Chondrocyte (in vitro differentiated cells): ENCODE data around the gene SUFU. TPM values are rescaled to one million over a fixed set of nuclear protein-coding genes. Genes with fewer than 3 reads are reported as not detected.
A peak's percentile ranks its signal among the peaks of the same experiment; 100 is the strongest.

Experiments used
- DNase-seq: peaks from one replicate; pipeline ENCODE4 v3.0.0; 2021; ENCODE audit warnings: mixed read lengths, low spot score
- H3K27ac Mint-ChIP-seq: one replicate; pipeline ENCODE4 v1.8.0; 2021; ENCODE audit warnings: mild to moderate bottlenecking, moderate library complexity, mixed read lengths; ENCODE audit not compliant: unreplicated experiment
- H3K27me3 Mint-ChIP-seq: 2 replicates; pipeline ENCODE4 v1.8.0; 2021; ENCODE audit warnings: low read depth, mixed read lengths
- H3K36me3 Mint-ChIP-seq: 2 replicates; pipeline ENCODE4 v1.8.0; 2021; ENCODE audit warnings: low read depth, mixed read lengths
- H3K4me1 Mint-ChIP-seq: 2 replicates; pipeline ENCODE4 v1.8.0; 2021; ENCODE audit warnings: low read depth, mild to moderate bottlenecking, mixed read lengths
- H3K4me3 Mint-ChIP-seq: one replicate; pipeline ENCODE4 v1.8.0; 2021; ENCODE audit warnings: mild to moderate bottlenecking, moderate library complexity, mixed read lengths; ENCODE audit not compliant: unreplicated experiment
- H3K9me3 Mint-ChIP-seq: 2 replicates; pipeline ENCODE4 v1.8.0; 2021; ENCODE audit warnings: low read depth, mixed read lengths
- total RNA-seq: library from RNA; stranded (reverse); gene quantifications from 3 replicates; pipeline ENCODE4 v1.2.1, GENCODE V29; 2021
- TF ChIP-seq, protein P1 (sequence below): fragments of 200-600 bp; sonication (generic); IDR thresholded peaks from 2 replicates; pipeline ENCODE4 v1.5.0; 2021; ENCODE audit warnings: antibody characterized with exemption, mild to moderate bottlenecking, moderate library complexity

The SUFU gene
- total RNA-seq, 1 donor from 2014 or later: 15.5 TPM

DNA sequence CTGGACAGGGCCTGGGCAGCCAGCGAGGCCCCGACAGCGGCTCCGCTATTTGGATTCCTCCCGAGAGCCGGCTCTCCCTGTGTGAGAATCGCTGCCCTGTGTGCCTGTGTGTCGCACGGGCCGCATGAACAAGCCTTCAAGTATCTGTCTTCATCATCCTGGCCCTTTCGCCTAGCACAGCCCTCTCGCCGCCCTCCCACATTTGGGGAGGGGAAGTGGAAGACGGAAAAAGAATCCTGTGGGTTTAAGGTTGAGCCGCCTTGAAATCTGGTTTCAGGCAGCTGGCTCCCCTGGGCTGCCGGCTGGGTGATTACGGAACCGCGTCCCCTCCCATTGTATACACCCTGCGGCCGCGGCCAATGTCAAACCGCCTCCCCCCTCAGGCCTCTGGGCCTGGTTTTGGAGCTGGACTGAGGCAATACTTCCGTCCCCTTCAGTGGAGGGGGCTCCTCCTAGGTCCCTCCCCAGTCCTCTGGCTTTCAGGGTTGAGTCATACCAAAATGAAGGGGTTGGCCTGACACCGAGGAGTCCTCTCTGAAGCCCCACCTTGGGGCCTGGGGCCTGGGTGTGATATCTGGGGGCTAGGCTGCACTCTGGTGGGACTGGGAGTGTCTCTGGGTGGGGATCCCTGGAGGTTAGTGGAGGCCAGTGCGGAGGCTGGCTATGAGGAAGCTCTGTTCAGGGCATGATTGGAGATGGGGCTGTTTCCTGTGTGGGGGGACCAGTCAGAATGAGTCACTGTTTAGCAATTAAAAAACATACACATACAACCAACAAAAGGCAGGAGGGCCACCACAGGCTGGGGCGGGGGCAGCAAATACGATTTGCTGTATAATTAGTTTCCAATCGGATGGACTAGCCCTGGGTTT lies 142.2 kb downstream of the SUFU start:
- peak overlapping the region; percentile 96 for H3K4me3 Mint-ChIP-seq
- peaks cover 56% of the 10 kb centered on the region for H3K4me1 Mint-ChIP-seq
- TF ChIP-seq, protein P1, sequence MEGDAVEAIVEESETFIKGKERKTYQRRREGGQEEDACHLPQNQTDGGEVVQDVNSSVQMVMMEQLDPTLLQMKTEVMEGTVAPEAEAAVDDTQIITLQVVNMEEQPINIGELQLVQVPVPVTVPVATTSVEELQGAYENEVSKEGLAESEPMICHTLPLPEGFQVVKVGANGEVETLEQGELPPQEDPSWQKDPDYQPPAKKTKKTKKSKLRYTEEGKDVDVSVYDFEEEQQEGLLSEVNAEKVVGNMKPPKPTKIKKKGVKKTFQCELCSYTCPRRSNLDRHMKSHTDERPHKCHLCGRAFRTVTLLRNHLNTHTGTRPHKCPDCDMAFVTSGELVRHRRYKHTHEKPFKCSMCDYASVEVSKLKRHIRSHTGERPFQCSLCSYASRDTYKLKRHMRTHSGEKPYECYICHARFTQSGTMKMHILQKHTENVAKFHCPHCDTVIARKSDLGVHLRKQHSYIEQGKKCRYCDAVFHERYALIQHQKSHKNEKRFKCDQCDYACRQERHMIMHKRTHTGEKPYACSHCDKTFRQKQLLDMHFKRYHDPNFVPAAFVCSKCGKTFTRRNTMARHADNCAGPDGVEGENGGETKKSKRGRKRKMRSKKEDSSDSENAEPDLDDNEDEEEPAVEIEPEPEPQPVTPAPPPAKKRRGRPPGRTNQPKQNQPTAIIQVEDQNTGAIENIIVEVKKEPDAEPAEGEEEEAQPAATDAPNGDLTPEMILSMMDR: no peak
- peak; percentile 94 for DNase-seq
- H3K9me3 Mint-ChIP-seq: no peaks in the 10 kb centered on the region
- H3K27ac Mint-ChIP-seq: peak overlapping the region; percentile 99
- no peaks in the 10 kb centered on the region for H3K27me3 Mint-ChIP-seq
- H3K36me3 Mint-ChIP-seq: peaks cover 2% of the 10 kb centered on the region

DNA sequence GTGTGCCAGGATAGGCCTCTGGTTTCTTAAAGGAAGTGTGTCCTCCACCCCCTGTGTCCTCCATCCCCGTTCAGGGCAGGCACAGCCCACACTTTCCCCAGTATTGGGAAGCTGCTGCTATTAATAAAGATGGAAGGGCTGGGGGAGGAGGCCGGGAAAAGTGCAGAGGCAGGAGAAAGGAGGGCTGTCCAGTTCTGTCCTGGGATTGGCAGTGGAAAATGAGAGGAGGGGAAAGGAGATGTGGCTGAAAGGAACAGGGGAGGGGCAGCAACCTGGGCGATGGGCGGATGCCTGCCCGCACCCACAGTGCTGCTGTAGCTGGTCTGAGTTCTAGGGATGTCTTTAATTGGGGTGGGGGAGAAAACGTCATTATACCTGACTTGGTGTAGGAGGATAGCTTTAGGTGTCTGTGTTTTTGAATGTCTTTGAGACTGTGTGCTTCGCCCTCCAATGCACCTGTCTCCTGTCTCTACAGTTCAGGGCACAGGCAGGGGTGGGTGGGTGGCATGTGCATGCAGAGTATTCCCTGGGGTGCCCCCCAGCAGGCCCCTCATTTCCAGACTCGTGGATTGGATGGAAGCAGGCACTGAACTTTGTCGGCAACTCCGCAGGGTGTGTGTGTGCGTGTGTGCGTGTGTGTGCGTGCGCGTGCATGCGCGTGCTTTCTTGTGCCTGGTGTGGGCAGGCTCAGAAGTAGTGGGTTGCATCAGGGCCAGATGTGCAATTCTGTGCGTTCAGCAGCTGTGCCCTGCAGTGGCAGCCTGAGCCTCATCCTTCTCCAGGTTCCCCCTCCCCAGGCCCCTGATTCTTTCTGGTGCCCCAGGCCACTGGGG lies 143.1 kb downstream of the SUFU start:
- H3K4me1 Mint-ChIP-seq: peaks cover 52% of the 10 kb centered on the region
- H3K27ac Mint-ChIP-seq: peak overlapping the region; percentile 99
- no peaks in the 10 kb centered on the region for H3K27me3 Mint-ChIP-seq
- H3K4me3 Mint-ChIP-seq: peak overlapping the region; percentile 96
- DNase-seq: peak; percentile 56
- H3K36me3 Mint-ChIP-seq: peaks cover 2% of the 10 kb centered on the region
- TF ChIP-seq, protein P1: no peak
- H3K9me3 Mint-ChIP-seq: no peaks in the 10 kb centered on the region

DNA sequence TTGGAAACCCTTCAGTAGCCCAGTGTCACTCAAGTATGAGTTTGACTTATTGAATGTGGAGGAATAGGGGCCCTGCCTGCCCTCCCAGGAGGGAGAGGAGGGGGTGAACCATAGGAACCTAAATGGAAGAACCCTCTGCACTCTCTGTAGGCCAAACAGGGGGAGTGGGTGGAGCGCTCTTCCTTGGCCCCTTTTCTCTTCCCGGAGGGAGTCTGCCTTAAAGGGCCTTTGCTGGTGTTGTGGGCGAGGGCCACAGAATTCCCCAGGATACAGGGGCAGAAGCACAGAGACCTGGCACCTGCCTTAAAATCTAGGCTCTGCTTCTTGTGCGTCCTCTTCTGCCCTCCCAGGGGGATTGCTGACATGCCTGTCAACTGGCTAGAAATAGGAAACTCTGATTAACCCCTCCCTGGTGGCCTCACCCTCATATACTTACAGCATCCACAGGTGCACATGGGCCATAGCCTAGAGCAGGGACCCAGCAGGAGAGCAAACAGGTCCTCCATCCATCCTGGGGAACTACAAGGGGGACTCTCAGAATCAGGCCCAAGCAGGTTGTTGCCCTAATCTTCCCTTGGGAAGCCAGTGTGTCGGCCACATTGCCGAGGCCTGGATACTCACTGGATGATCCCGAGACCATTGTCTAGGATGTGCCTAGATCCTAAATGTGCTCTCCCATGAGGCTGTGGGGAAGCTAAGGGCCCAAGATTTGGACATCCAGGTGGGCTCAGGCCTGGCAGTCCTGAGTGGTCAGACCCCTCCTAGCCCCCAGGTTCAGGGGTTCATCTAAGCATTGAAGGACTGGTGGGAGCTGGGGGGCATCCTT lies 143.9 kb downstream of the SUFU start:
- peaks cover 51% of the 10 kb centered on the region for H3K4me1 Mint-ChIP-seq
- no peaks in the 10 kb centered on the region for H3K27me3 Mint-ChIP-seq
- TF ChIP-seq, protein P1: no peak
- no peaks in the 10 kb centered on the region for H3K9me3 Mint-ChIP-seq
- peak overlapping the region; percentile 96 for H3K4me3 Mint-ChIP-seq
- peak overlapping the region; percentile 32 for H3K27ac Mint-ChIP-seq
- peaks cover 2% of the 10 kb centered on the region for H3K36me3 Mint-ChIP-seq
- DNase-seq: peak; percentile 38

DNA sequence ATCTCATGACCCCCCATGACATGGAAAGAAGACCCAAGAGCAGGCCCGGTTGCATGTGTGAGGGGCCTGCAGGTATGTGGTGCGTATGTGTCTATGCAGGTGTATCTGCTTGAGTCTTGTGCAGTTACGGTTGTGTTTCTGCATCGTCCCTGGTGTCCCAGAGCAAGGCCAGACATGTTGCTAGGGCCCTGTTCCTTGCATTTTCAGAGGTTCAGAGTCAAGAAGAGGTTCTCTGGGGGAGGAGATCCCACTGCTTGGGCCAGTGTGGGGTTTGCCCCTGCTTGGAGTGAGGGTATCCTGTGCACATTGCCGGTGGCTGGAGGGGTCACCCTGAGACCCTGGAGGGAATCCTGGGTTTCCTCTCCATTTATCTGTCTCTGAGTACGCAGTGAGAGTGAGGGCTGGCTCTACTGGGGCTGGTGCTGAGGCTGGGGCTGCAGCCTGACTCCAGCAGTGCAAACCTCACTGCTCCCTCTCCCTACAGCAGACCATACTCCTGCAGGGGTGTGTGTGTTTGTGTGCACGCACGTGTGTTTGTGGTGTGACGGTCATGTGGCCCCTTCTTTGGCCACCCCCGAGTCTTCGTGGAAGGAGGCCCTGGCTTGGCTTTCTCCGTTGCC lies 144.6 kb downstream of the SUFU start:
- TF ChIP-seq, protein P1: no peak
- Mint-ChIP-seq H3K27me3 (no peaks in the 10 kb centered on the region), H3K9me3 (no peaks in the 10 kb centered on the region), H3K27ac (peak overlapping the region; percentile 32), H3K4me3 (no peak overlapping the region), H3K36me3 (peaks cover 6% of the 10 kb centered on the region), H3K4me1 (peaks cover 51% of the 10 kb centered on the region)
- peak; percentile 65 for DNase-seq
